GM21619 (cell line): ENCODE data around the gene DCTPP1.

Experiments used
- ATAC-seq: cut with Tn5 transposase; IDR thresholded peaks from one replicate; pipeline ENCODE4 v1.9.1; 2021; ENCODE audit not compliant: unreplicated experiment

DCTPP1 gene

DNA sequence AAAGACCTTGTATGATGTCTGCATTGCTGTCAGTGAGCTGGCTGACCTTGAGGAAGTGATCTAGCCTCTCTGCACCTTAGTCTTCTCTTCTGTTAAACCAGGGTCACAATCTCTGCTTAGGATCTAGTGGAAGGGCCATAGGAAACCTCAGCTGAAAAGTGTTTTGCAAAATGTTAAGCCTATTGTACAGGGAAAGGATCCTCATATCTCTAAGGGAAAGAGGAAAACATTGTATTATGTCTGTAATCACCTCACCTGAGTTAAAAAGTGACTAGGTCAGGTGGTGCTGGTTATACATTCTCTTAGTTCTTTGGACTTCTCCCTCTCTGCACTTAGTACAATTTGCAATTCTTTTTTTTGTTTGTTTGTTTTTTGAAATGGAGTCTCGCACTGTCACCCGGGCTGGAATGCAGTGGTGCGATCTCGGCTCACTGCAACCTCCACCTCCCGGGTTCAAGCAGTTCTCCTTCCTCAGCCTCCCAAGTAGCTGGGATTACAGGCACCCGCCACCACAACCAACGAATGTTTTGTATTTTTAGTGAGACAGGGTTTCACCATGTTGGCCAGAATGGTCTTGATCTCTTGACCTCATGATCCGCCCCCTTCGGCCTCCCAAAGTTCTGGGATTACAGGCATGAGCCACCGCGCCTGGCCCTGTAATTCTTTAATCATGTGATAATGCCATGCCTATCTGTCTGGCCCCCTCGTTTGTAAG is 17.8 kb upstream of the DCTPP1 start:
- ATAC-seq = no peak

DNA sequence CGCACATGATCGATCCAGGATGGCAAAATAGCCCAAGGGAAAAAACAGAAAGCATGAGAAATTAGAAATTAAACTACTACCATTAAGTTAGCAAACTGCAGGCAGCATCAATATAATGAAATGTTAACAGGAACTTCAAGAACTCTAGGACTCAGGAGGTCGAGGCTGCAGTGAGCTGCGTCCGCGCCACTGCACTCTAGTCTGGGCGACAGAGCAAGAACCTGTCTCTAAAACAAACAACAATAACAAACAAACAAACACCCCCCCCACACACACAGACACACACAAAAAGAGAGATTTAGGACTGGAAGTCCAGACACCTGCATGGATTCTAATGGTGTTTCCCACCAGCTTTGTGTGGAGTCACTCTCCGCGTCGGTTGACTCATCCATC is 16.4 kb upstream of the DCTPP1 start:
- ATAC-seq = no peak

DNA sequence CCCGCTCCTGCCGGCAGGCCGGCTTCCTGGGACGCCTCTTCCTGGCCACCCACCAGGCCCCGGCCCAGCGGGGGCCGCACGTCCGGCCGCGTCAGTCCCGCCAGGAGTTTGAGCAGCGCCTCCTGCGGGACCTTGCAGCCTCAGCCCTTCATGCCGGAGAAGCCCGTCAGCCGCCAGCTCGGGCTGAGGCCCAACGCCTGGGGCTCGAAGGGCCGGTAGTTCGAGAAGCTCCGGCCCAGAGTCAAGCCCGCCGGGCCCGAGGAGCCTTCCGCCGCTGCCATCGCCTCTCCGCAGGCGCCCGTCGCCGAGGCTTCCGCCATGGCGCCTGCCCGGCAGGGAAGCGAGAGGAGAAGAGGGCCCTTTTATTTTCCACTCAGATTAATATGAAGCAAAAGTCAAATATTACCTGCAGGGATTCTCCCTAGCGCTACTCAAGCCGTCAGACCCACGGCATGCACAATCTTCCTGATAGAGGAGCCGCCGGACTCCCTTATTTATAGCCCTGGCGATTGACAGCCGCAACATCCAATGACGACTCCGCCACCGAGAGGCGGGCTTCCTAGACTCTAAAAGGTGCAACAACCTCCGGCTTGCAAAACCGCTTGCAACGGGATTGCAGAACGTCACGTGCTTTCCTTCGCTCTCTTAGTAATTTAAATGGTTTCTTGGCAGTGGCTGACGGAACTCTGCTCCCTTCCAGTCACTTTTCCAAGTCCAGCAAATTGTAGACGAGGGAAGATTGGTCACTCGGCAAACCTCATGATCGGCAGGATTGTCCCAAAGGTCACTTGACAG is 15.8 kb upstream of the DCTPP1 start, which contains the start of gene SEPHS2:
SEPHS2 (minus strand) TSS at position 467 of the 795 bp plus-strand sequence; CDS start at position 320, 147 bp downstream.
- ATAC-seq = peak; percentile 82

DNA sequence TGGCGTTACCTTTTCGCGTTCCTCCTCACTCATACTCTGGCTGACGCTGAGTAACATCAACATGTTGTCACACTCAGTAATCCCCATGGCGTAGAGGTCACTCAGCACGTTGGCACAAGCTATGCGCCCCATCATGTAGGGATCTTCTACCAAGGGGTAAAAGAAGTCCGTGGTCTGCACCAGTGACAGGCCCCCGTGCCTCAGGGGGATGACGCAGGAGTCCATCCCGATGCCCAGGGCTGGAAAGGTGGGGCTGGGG is 15.2 kb upstream of the DCTPP1 start:
- no peak for ATAC-seq

DNA sequence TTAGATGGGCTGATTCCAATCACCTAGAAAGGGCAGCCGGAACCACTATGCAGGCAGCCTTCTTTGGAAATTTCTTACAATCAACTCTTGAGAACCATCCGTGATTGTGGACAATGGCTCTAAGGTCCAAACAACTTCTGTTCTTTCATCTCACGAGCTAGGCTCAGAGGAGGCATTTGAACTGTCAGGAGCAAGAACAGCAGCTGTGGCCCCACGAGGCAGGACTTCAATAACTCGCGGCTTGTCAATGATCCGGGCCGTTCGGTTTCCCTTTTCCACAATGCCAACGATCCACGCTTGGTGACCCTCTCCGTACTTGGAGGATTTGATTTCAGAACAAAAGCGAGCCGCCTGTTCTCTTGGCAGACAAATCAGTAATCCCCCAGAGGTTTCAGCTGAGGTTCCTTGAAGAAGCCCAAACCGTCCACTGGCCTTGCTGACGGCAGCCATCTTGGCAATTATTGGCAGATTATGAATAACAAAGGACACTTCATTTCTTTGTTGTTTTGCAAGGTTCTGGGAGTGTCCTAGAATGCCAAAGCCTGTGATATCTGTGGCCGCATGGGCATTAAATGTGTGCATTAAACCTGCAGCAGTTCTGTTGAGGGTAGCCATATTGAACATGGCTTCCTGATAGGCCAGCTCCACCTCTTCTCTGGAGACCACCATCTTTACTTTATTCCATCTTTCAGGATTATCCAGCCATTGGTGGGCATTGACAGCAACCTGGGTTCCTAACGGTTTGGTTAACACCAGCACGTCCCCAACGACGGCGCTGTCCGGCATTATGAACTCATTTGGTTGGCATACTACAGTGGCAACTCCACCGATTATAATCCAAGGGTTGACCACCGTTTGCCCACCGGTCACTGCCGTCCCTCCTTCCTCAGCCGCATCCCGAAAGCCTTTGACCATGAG is 14.7 kb upstream of the DCTPP1 start:
- ATAC-seq = no peak

DNA sequence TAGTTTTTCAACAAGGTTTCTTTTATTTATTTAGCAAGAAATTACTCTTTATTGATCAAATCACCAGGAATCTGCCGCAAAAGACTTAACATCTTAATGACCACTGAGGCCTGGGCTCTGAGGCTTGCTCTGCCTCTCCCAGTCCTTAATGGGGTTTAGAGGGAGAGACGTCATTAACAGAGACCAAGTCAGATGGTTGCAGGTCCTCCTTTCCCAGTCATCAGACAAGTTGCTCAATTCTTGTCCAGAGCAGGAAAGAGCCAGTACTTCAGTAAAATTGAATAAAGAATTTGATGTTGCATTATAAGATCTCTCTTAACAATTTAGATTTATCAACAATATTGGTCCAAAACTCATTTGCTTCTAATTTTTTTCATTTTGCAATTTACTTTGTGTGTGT is 13.8 kb upstream of the DCTPP1 start:
- ATAC-seq = no peak

DNA sequence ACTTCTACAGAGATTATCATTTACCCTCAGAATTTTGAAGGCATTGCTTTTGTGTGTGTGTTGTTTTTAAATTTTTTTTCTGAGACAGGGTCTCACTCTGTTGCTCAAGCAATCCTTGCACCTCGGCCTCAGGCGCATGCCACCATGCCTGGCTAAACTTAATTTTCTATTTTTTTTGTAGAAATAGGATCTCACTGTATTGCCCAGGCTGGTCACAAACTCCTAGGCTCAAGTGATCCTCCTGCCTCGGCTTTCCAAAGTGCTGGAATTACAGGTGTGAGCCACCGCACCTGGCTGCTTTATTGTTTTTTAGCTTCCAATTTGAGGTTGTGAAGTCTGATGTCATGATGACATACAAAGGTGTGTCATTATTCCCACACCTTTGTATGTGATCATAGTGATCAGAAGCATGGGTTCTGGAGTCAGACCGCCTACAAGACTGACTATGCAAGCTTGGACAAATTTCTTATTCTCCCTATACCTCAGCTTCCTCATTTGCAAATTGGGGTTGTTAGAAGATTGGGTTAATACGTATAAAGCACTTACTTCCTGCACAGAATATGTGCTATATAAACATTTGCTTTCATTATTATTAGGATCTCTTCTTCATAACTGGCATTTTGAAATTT is 10.0 kb upstream of the DCTPP1 start:
- ATAC-seq = no peak

DNA sequence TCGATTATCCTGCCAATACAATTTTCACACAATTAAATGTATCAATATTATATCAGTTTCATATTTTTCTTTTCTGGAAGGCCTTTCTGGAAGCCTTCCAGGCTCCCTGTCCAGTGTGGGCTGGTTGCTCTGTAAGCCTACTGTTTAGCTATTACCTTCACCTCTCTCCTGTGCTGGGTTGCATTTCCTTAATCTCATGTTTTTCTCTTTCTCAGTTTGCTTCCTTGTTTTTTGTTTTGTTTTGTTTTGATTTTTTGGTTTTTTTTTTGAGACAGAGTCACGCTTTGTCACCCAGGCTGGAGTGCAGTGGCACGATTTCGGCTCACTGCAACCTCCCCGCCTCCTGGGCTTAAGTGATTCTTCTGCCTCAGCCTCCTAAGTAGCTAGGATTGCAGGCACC is 9.0 kb upstream of the DCTPP1 start:
- ATAC-seq = no peak

DNA sequence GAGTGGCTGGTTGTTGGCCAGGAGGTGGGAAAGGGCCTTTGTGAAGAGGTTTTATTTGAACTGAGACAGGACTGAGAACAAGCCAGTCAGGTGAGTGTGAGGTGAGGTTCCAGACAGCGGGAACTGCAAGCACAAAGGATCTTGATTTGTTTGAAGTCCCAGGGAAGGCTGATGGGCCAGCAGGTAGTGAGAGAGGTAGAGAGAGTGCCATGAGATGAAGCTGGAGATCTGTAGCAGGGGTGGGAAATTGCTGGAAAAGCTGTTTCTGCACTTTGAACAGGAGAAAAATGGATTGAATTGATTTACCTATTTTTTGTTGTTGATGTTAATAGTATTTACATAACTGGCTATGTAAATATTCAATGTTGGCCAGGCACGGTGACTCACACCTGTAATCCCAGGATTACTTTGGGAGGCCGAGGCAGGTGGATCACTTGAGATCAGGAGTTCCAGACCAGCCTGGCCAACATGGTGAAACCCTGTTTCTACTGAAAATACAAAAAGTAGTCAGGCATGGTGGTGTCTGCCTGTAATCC is 7.7 kb upstream of the DCTPP1 start:
- ATAC-seq = no peak

DNA sequence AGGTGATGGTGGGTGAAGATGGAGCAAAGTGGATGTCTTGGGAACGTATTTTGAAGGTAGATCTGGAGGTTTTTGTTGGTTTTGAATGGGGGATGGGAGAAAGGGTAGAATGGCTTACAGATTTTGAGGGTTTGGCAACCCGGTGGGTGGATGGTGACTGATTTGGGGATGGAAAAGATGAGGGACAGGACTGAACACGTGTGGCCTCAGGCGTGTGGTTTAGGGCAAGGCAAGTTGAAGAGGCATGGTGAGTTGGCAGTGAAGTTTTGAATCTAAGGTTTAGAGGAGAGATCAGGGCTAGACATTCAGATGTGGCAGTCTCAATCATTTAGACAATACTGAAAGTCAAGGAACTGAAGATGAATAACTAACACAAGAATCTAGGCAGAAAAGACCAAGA is 5.0 kb upstream of the DCTPP1 start:
- no peak for ATAC-seq

DNA sequence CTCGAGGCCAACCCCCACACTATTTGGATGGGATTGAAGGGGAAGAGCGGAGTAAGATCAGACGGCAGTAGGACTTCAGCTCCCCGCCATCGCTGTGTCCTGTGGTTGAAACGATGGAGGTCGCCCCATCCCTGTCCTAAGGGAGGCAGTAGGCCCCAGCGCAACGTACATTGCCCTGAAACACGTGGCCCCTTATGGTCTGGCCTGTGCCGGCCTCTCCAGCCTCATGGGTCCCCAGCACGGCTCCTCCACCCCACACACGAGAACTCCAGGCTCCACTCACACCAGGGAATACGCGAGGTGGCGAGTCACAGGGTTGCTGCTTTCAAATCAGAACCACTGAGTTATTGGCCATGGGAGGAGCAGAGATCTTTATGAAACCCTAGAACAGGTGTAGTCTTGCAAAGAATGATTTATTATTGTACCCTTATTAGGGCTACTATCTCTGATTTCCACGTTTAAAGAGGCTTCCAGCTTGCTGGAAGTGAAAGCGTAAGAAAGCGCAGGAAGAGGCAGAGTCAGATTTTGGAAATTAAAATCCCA is 669 bp upstream of the DCTPP1 start:
- peak; percentile 22 for ATAC-seq

DNA sequence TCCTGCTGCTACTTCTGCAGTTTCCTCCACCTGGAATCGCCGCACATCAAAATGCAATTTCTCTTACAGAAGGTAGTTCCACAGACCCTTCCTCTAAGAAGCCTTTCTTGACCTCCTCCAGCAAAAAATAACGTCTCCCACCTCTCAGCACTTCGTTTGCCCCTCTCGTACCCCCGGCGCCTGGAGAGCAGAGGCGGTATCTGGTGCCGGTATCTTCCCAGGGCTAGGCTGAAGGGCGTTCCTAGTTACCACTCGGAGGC is 482 bp downstream of the DCTPP1 start:
- ATAC-seq = peak; percentile 10

DNA sequence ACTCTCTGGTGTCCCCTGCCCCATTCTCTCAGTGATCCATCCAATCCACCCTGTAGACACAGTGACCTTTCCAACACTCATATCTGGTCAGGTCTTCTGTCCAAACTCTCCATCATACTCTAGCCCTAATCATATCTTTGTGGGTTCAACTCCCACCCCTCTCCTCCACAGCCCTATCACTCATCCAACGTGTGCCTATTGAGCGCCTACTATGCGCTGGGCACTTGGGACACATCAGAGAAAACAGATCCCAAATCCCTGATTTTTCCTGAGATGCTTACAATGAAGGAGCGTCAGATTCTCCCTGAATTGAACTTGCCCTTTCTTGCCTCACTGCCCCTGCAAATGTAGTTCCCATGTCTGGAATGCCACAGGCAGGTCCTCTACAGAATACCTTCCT is 1.8 kb downstream of the DCTPP1 start:
- no peak for ATAC-seq

DNA sequence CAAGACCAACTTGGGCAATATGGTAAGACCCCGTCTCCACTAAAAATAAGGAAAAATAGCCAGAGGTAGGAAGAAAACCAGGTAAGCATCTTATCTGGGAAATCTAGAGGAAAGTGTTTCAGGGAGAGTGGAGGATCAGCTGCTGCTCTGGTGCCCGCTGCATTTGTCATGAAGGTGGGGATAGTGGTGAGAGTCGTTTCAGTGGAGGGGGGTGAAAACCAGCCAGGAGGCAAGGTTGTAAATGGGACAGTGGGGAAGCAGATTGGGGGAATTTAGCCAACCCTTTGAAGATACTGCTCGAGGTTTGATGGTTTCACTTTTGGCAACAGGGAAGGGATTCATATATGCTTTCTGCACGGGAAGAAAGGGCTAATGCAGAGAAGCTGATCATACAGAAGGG is 8.8 kb downstream of the DCTPP1 start:
- no peak for ATAC-seq

DNA sequence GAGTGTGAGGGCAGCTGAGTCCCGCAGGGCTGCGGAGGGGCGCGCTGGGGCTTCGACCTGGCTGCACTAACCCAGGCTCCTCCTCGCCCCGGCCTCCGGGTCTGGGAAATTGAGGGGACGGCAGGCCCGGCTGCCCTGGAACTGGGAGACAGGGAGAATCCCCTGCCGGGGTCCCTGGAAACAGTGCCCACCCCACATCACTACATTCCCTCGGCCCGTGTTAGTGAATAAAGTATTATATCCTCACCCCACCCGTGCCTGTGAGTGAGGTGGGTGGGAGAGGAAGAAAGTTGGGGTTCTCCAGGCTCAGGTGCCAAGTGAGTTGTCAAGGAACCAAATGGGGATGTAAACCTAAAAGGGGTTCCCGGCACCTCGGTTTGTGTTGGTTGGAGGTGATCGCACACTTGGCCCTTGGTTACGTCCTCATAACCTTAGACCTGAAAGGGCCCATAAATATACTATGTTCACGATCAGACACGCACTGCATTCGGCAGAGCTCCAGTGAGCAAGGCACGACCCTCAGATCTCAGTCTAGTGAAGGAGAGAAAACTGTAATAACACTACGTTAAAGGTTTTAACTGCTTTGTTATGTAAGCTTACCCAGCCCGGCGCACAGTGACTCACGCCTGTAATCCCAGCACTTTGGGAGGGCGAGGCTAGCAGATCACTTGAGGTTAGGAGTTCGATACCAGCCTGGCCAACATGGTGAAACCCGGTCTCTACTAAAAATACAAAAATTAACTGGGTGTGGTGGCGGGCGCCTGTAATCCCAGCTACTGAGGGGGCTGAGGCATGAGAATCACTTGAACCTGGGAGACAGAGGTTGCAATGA is 11.3 kb downstream of the DCTPP1 start:
- ATAC-seq = no peak

DNA sequence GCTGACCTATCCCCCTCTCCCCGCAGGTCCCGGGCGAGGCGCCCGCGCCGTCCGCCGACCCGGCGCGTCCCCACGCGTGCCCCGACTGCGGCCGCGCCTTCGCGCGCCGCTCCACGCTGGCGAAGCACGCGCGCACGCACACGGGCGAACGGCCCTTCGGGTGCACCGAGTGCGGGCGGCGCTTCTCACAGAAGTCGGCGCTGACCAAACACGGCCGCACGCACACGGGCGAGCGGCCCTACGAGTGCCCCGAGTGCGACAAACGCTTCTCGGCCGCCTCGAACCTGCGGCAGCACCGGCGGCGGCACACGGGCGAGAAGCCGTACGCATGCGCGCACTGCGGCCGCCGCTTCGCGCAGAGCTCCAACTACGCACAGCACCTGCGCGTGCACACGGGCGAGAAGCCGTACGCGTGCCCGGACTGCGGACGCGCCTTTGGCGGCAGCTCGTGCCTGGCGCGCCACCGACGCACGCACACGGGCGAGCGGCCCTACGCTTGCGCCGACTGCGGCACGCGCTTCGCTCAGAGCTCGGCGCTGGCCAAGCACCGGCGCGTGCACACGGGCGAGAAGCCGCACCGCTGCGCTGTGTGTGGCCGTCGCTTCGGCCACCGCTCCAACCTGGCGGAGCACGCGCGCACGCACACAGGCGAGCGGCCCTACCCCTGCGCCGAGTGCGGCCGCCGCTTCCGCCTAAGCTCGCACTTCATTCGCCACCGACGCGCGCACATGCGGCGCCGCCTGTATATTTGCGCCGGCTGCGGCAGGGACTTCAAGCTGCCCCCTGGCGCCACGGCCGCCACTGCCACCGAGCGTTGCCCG is 12.1 kb downstream of the DCTPP1 start:
- ATAC-seq = peak; percentile 77

DNA sequence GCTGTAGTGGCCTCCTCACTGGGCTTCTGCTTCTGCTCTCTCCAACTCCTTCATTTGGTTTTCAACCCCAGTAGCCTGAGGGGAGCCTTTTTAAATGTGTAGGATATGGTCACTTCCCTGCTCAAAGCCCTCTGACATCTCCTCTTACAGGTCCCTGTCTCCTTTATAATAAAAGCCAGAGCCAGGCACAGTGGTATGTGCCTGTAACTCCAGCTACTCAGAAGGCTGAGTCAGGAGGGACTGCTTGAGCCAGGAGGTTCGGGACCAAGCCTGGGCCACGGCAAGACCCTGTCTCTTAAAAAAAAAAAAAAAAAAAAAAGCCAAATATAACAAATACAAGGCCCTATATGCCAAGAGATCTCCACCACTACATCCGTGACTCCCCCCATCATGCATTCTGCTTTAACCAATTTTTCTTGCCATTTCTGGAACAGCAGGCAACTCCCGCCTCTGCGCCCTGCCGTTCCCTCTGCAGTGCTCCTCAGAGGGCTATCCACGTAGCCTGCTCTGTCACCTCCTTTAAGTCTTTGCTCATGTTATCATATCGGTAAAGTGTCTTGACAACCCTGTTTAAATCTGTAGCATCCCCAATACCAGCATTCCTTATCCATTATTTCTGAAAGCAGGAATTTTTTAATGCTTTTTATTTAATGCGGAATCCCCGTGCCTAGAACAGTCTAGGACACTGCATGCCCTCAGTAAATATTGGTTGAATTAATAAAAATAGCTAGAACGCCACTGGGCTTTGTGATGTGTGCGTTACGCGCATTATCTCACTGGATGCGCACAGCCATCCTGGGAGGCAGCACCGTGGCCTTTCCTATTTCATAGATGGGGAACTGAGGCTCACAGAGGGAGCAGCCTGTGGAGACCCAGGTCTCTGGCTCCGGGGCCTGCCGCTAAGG is 13.0 kb downstream of the DCTPP1 start:
- no peak for ATAC-seq

DNA sequence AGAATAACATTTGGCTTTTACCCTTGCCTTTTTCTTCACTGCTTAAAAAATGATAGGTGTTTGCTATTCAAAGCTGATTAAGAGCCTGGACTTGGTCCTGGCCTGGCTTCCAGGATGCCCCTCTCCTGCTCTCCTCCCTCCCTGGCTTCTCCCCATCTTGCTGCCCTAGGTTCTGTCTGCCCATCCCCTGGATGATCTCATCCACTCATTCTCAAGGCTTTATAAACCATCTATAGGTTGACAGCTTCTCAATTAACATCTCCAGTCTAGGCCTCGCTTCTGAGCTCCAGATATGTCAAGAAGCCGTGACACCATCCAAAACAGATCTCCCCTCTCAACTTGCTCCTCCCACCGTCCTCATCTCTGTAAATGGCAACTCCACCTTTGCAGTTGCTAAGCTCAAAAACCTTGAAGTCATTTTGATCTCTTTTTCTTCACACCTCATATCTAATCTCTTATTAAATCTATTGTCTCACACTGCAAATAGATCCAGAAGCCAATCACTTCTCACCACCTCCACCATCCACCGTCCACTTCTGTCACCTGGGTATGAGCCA is 13.7 kb downstream of the DCTPP1 start:
- ATAC-seq = no peak
